SHP77 treated with DMSO at 0.1 percent for 48 hours (cell line): ENCODE results near the gene PAWR.

Experiments used
- DNase-seq: peaks from one replicate; lab custom pipeline; 2025; lab: John Stamatoyannopoulos, UW

Gene PAWR, protein sequence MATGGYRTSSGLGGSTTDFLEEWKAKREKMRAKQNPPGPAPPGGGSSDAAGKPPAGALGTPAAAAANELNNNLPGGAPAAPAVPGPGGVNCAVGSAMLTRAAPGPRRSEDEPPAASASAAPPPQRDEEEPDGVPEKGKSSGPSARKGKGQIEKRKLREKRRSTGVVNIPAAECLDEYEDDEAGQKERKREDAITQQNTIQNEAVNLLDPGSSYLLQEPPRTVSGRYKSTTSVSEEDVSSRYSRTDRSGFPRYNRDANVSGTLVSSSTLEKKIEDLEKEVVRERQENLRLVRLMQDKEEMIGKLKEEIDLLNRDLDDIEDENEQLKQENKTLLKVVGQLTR

GRCh38 chr12:79690638-79691510 is at the start of gene PAWR:
Gene PAWR, minus strand, starts transcription at chr12:79690964. Its CDS starts 720 bp downstream, at chr12:79690244.
- DNase-seq, result peak; percentile 81

GRCh38 chr12:79737875-79738718 is 47.3 kb upstream of the PAWR start:
- peak; percentile 29 for DNase-seq

DNA sequence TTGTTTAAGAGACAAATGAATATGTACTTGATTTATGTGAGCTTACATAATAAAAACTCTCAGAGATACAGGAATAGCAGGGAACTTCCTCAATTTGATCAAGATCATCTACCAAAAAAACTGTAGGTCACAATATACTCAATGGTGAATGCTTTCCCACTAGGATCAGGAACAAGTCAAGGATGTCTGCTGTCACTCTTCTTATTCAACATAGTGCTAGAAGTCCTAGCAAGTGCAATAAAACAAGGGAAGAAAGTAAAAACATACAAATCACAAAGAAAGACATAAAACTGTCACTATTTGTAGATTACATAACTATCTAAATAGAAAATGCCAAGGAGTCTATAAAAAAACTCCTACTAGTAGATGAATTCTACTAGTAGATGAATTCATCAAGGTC is 41.9 kb upstream of the PAWR start:
- DNase-seq, result no peak

DNA sequence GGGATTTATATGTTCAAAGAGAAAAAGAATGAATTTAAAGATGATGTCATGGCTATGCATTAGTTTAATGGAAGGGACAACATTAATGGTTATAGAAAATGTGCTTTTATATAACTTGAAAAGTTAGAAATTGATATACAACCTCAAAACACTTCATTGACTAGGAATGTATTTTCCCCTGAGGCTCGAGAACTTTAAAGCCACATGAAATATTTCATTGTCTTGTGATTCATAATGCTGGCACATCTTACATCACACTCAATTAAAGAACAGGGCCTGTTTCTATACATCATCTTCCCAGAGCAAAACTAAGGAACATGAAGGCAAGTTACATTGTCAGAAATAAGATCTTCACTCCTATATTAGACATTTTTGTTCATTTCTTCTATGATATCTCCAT is 35.2 kb upstream of the PAWR start:
- DNase-seq, result no peak

DNA sequence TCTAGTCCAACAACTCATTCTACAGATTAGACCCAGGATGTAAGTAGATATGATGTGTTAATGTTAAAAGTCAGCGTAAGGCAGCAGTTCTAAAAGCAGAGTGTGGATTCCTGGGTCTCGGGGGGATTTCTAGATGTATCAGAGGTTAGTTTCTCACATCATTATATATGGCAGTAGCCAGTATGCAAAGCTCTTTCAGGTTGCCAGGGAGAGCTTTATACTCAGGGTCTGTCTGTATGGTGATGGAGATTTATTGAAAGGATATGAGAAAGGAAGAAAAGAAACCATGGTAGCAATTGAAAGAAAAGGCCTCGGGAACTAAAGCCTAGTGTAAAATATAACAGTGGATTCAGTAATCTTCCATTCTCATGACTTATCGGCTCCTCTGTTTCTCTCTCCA is 26.2 kb upstream of the PAWR start:
- no peak for DNase-seq

- no peak for DNase-seq
Observed at GRCh38 chr12:79715308-79715707, 24.5 kb upstream of the PAWR start.

GRCh38 chr12:79710707-79711483 is 20.1 kb upstream of the PAWR start:
- no peak for DNase-seq

DNA sequence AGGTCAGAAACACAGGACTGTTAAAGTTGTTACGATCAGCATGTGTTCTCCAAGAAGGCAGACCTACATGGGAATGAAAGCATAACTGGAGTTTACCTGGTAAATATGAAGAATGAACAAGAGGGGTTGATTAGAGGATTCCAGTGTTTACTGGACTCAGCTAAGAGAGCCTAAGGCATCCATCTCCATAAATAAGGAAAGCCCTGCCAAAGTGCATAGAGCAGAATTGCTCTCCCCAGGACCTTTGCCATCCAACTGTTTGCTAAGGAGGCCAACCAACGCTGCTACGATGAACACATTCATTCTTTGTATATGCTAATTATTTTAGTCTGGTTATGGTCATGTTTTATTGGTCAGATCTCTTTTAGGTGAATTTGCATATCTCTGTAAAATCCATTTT is 17.1 kb upstream of the PAWR start:
- no peak for DNase-seq

- DNase-seq, result no peak
Observed at GRCh38 chr12:79706676-79707075, 15.9 kb upstream of the PAWR start.

DNA sequence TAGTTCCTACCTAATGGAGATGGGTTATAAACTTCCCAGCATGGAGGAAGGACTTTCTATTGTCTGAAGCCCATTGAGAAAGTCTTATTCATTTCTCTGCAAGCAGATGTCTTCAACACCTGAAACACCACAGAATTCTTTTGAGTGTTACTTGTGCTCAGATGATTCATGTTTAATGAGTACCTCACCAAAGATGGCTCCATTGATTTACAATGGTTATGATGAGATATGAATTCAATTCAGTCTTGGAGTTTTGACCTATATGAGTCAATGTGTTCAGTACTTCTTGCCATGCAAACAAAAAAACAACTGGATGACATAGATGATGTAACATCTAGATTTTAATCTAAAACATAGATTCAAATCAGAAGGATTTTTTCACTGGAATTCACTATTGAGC is 15.4 kb upstream of the PAWR start:
- no peak for DNase-seq

DNA sequence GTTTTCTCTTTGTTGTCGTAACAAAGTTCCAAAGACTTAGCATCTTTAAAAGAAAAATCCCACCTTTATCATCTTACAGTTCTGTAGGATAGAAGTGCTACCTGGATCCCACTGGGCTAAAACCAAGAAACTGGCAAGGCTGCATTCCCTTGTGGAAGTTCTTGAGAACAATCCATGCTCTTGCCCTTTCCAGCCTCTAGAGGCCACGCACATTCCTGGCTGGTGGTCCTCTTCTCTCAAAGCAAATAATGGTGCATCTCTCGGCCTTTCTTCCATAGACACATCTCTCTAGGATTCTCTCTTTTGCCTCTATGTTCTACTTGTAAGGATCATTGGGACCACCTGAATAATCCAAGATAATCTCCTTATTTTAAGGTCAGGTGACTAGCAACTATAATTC is 8.2 kb upstream of the PAWR start:
- DNase-seq, result no peak

GRCh38 chr12:79696416-79696815 is 5.7 kb upstream of the PAWR start:
- no peak for DNase-seq

- no peak for DNase-seq
Observed at GRCh38 chr12:79692860-79693577, 2.3 kb upstream of the PAWR start.

DNA sequence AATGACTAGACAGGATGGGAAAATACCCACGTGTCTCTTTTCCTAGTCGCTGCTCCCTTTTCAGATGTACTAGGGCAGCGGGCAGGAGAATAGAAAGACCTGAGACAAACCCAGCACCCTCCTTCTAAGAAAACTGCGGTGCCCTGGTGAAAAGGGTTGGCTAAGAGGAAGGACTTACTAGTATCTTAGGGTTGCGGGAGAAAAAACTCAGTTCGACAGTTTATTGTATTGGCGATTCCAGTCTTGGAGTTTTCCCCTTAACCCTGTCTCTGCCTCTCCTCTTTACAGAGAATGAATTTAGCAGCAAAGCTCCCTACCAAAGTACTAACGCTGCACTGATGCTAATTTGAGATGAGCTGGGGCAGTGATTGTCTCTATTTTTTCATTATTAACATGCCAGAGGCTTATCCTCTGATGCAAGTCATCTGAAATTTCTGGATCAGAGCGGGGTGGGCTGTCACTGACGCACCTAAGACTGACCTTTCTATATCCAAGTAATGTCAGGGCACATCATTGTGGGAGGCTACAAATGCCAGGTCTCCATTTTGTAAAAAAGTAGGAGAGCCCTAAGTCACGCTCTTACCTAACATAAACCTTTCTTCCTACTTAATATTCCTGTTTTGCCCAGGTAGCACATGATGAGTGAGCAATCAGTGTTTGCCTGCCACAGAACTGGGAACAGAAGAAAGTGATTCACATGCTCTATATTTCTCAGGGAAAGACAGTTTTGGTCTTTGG is 916 bp upstream of the PAWR start:
- no peak for DNase-seq

DNA sequence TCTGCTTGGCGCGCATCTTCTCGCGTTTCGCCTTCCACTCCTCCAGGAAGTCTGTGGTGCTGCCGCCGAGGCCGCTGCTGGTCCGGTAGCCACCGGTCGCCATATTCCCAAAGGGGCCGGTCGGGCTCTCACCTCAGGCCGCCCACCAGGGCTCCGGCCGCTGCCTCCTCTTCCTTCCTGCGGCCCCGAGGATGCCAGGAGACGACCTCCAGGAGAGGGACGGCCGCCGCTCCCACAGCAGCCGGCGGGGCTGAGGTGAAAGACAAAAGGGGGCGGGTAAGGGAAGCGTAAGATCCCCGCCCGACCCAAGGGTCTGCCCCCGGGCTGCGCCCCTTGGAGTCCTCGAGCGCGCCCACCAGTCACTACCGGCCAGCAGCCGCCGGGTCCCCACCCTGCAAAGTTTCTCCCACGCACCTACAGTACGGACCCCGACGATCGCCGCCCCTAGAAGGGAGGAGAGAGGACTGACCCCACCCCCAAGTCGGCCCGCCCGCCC is 574 bp downstream of the PAWR start:
- DNase-seq, result no peak

- DNase-seq, result no peak
Observed at GRCh38 chr12:79689477-79690141, 1.2 kb downstream of the PAWR start.

- DNase-seq, result no peak
Observed at GRCh38 chr12:79689061-79689476, 1.7 kb downstream of the PAWR start.

- no peak for DNase-seq
Observed at GRCh38 chr12:79688376-79689060, 2.2 kb downstream of the PAWR start.
